NCI-H1417 treated with DMSO at 0.1 percent for 48 hours (cell line): ENCODE measurements around the gene ART5.
"Not testable (repeated sequence)": the region's sequence is repeated elsewhere in the genome, so short reads cannot be mapped to it uniquely, and the experiment has no call there.

Experiments used
- DNase-seq: peaks from one replicate; lab custom pipeline; 2025; lab: John Stamatoyannopoulos, UW

ART5 gene

DNA sequence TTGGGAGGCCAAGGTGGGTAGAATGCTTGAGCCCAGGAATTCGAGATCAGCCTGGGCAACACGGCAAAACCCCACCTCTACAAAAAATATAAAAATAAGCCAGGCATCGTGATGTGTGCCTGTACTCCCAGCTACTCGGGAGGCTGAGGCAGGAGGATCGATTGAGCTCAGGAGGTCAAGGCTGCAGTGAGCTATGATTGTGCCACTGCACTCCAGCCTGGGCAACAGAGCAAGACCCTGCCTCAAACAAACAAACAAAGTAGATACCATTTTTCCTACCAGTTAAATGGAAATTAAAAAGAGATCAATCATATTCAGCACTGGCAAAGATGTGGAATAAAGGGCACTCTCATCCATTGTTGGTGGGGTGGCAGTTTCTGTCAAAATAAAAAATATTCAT lies 15.5 kb upstream of the ART5 start:
- not testable (repeated sequence) for DNase-seq

DNA sequence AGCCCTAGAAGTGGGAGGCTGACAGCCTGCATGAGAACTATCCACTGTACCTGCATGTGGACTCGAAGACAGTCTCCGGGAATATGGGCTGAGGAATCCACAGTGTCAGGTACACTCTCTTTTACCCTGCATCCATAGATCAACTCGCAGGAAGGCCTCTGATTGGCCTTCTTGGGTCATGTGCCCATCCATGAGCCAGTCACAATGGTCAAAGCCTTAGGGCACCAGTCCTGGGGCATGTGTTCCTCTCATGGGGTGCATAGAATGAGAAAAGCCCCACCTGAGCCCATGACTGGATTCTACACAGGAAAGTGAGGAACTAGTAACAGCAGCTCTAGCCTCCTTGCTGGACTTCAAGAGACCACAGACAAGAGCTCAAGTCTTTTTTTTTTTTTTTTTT lies 13.8 kb upstream of the ART5 start:
- DNase-seq = no peak

DNA sequence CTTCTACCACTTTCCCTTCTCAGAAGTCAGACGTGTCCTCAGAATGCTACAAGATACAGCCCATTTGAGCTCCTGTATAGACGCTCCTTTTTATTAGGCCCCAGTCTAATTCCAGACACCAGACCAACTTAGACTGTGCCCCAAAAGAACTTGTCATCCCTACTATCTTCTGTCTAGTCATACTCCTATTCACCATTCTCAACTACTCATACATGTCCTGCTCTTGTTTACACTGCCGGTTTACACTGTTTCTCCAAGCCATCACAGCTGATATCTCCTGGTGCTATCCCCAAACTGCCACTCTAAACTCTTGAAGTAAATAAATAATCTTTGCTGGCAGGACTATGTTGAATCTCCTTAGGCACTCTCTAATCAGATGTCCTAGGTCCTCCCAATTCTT lies 10.7 kb upstream of the ART5 start:
- not testable (repeated sequence) for DNase-seq

DNA sequence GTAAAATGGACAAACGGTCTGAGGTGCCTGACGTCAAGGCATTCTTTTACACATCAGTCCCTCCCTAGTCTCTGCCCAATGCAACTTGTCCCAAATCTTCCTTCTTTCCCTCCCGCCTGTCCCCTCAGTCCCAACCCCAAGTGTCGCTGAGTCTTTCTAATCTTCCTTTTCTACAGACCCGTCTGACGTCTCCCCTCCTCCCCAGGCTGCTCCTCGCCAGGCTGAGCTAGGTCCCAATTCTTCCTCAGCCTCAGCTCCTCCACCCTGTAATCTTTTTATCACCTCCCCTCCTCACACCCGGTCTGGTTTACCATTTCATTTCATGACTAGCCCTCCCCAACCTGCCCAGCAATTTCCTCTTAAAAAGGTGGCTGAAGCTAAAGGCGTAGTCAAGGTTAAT lies 7.6 kb upstream of the ART5 start:
- not testable (repeated sequence) for DNase-seq

DNA sequence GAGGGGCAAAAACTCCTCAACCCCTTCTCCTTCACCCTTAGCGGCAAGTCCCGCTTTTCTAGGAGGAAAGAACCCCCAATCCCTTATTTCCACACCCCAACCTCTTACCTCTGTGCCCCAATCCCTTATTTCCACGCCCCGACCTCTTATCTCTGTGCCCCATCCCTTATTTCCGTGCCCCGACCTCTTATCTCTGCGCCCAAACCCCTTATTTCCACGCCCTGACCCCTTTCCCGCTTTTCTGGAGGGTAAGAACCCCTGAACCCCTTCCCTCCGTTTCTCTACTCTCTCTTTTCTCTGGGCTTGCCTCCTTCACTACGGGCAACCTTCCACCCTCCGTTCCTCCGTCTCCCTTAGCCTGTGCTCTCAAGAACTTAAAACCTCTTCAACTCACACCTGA lies 7.1 kb upstream of the ART5 start:
- not testable (repeated sequence) for DNase-seq

DNA sequence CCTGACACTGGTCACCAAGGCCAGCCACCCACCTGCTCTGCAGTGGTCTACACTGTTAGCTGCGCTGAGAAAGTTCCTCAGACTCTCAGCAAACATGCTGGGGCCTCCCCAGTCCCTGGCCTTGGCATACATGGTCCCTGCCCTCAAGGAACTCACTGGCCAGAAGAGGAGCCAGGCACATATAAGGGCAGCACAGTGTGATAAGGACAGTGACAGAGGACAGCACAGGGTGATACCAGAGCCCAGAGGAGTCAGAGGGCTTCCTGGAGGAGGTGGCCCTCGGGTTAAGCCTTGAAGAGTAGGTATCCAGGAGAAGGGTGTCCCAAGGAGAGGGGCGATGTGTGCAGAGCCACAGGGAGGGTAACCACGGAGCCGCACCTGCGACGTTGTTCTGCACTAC lies 3.8 kb upstream of the ART5 start:
- no peak for DNase-seq

DNA sequence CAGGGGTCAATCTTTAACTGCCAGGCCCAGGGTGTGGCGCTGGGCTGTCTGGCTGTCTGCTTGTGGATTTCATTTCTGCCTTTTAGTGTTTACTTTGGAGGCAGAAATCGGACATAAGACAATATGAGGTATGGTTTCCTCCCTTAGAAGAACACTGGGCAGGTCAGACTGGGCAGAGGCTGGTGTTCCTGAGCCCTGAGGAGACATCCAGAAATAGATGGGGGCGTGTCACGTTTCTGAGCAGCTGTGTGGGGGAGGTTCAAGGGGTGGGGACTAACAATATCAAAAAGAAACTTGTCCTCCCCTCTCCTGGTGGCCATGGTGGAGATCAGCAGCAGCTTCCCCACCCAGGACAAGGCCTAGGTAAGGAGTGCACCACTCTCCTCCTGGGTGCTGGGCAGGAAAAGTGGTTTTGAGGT lies 3.0 kb upstream of the ART5 start, which contains the start of gene ART1:
TSS of gene ART1 (plus strand) at position 312 of the 419 bp plus-strand sequence. CDS start 14,086 bp downstream, outside the sequence.
- DNase-seq = no peak

DNA sequence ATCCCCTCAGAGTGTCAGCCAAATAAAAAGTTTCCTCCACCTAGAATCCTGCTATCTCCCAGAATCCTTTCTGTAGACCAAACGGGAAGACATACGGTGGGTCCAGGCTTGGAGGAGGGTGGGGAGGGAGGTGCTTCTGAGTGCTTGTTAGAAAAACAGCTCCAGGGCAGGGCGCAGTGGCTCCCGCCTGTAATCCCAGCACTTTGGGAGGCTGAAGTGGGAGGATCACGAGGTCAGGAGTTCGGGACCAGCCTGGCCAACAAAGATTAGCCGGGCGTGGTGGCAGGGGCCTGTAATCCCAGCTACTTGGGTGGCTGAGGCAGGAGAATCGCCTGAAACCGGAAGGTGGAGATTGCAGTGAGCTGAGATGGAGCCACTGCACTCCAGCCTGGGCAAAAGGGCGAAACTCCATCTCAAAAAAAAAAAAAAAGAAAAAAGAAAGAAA lies 1.3 kb upstream of the ART5 start:
- not testable (repeated sequence) for DNase-seq

DNA sequence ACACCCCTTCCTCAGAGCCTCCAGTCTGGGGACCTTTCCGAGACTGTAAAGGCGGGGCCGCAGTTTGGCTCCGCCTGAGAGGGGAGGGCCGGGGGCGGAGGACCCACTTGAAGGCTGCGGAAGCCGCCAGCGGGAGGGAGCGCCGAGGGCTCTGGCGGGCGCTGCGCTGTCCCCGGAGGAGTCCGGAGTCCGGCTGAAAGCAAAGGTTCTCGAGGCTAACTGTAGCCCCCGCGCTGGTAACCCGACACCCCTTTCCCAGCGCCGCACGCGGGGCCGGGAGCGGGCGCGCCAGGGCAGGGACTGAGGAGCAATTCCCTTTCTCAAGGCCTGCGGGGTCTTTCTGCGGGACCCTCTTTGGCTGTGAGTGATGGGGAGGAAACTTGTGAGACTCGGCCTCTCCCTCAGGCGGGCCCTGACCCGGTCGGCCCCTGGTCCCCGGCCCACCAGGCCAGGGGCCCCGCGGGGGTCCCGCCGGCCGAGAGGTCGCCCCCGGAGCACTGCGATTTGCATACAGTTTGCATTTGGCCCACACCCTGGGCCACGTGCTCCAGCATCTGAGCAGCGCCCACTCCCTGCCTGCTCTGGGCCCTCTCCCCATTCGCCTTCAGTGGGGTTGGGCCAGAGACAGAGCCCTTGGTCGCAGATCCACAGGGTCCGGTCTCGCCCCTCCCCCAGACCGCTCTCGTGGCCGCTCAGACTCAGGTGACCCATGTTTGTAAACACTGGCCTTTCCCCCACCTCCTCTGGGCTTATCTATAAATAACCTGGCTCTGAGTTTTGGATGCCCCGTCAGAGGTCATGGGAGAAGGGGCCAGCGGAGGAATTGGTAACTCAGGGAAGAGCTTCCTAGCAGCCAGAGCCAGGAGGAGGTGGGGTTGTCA lies 519 bp upstream of the ART5 start:
- DNase-seq = peak; percentile 5

DNA sequence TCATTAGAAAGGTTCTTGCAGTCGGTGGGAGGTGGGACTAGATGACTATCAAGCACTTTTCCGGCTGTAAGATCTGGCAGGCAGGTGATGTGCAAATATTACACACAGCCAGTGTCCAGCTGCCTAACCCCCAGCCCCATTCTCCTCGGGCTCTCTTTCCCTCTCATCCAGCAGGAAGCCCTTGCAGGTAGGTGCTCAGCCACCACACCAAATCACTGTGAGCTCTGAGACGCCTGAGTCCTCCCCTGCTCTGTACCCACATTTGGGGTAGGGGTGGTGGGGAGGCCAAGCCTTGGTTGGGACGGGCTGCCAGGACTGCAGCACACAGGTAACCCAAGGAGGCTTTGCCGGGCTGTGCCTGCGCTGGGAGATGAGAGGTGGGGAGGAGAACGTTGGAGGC lies 601 bp downstream of the ART5 start:
- no peak for DNase-seq

DNA sequence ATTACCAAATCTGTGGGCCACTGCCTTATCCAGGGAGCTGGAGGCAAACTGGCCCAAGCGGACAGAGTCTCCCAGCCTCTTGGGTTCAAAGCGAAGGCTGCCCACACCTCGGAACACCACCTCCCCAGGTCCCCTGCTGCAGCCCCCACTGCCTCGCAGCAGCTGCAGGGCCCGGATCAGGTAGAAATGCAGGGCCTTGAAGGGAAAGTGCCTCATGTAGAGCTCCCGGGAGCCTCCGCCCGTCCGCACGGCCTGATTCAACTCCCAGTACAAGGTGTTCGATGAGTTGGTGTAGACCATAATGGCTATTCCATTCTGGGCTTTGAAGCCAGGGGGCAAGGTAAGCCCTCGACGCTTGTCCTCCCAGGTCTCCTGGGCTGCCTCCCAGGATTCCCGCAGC lies 2.0 kb downstream of the ART5 start:
- no peak for DNase-seq

DNA sequence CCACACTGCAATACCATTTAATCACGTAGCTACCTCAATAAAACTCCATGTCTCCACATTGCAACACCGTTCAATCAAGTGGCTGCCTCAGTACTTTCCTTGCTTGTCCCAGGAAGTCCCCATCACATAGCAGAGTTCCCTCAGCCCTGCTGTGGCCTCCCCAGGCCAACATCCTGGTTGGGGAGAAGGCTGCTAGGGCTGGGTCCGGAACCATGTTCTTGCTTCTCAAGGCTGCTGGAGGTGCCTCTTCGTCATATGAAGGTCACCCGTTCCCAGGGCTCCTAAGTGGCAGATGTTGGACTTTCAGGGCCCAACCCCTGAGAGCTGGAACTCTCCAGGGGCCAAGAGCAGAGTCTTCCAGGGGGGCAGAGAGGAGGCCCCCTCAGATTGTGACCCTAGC lies 3.3 kb downstream of the ART5 start:
- DNase-seq = no peak

DNA sequence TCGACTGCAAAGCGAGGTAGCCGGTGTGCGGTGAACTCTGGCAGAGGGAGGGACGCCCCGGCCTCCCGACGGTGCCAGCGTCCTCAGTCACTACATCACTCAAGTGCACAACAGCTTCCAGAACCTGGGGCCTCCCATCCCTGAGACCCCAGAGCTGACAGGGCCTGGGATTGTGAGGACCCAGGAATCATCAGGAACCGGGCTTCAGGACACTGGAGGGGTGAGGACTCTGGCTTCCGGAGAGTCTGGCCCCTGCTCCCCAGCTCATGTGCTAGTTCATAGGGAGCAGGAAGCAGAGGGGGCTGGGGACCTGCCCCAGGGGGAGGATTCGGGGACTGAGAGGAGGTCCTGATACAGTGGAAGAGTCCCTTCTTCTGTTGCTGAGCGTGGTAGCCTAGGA lies 4.6 kb downstream of the ART5 start:
- no peak for DNase-seq

DNA sequence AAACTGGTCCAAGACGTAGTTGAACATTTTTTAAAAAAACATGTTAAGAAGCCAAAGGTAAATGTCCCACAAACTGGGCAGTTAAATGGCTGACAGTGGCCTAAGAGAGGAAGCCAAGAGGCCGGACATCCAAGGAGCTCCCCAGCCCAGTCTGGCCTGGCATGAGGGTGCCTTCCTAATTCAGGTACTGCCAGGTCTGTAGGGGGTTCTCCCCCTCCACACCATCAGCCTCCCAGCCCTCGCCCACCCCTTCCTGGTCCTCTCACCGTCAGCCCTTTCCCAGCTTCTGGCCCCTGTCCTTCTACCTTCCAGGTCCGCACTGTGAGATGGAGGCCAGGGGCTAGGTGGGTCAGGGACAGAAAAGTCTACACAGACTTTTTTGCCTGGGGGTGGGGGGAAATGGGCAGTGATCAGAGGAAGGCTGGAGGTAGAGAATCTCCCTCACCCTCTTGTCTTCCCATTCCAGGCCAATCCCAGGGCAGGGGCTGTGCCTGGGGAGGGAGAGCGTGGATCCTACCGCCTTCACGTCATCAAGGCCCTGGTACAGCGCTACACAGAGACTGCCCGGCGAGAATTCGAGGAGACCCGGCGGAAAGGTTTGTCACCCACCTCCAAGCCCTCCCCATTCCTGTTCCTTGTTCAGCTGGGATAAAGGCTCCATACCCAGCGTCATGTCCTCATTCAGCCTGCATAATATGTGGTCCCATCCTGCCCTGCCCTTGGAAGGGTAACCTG lies 6.0 kb downstream of the ART5 start:
- DNase-seq = no peak

DNA sequence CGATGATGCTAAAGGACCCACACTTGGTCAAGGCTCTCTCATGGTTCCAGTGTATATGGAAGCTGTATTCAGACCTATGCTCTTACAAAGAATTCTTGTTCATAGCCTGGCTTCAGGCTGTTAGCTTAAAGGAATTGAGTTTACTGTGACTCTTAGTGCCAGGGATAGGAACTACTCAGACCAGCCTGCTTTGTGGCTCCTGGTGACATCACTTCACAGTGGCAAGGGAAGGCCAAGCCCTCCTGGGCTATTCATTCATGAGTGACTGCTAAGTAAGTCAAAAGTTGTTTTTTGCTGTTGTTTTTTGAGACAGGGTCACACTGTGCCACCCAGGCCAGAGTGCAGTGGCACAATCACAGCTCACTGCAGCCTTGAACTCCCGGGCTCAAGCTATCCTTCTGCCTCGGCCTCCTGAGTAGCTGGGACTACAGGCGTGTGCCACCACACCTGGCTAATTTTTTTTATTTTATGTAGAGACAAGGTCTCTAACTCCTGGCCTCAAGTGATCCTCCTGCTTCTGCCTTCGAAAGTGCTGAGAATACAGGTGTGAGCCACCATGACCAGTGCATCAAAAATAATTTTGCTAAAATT lies 9.6 kb downstream of the ART5 start:
- no peak for DNase-seq

DNA sequence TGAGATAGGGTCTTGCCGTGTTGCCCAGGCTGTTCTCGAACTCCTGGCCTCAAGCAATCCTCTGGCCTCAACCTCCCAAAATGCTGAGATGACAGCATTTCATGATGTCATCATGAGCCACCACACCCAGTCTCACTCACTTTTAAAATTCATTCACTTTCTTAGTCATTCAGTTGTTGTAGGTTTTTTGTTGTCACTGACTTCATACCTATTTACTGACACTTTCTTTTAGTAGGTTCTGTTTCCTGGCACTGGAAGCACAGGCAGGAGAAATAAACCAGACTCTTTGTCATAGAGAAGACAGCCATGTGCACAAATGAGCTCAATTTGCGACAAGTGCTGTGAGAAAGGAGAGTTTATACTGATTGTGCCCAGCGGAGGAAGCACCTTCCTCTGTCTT lies 10.5 kb downstream of the ART5 start:
- no peak for DNase-seq

DNA sequence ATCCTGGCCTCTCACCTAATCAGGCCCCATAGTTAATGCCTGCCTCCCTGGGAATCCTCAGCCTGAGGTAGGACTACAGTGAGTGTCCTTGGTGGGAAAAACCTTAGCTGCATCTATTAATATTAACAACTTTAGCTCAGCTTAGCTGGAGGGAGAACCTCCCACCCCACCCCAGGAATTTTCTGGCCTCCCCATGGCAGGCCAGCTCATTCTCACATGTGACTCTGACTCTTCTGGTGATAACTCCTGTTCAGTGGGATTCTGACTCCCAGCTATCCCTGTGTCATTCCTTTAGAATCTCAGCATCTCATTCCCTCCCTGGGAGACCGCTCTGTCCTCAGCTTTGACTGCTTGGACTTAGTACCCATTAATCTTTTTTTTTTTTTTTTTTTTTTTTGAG lies 14.5 kb downstream of the ART5 start:
- no peak for DNase-seq

DNA sequence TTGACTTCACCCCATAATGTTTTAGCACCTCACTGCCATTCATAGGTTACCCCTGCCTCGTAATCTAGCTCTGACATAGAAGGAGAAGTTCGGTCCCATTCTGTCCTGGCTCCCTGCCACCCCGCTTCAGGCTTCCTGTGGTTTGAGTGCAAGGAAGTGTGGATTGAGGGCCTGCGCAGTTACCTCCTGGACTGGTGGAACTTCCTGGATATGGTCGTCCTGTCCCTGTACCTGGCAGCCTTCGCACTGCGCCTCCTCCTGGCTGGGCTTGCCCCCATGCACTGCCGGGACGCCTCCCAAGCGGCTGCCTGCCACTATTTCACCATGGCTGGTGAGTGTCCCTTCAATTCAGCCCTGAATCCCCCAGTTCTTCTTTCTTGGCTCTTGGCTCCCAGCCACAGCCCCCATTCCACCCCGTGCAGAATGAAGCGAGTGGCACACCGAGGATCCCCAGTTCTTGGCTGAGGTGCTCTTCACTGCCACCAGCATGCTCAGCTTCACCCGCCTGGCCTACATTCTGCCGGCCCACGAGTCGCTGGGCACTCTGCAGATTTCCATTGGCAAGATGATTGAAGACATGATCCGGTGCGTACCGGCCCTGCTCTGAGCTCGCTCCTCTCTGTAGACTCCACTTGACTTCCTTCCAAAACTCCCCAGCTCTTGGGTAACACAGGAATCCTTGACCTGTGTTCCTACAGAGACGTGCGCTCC lies 15.4 kb downstream of the ART5 start:
- DNase-seq = no peak

DNA sequence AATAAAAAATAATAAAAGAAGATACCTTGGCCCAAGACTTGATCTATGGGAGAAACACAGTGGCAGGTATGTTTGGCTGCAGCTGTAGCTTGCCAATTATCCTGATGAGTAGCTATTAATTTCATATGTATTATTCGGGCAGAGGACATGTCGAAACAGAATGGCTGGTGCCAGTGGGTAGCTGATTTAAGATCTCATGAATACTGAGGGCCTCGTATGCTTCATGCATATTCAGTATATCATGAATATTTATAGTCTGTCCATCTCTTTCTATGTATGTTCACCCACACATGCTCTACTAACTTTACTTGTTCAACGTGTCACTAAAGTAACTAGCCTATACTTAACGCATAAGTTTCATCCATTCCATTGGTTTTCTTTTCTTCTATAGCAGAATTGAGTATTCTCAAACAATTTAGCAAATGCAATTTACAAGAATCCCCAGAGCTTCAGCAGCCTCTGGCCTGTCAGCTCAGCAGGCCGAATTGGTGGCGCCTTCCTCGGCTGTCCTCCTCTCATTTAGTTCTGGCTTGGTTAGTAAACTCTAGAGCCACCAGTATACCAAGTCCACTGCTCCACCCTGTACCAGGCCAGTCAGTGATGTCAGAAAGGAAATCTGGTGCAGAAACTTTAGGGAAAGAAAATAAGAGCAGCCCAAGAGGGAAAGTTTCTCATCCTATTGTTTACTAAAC lies 17.9 kb downstream of the ART5 start:
- no peak for DNase-seq

DNA sequence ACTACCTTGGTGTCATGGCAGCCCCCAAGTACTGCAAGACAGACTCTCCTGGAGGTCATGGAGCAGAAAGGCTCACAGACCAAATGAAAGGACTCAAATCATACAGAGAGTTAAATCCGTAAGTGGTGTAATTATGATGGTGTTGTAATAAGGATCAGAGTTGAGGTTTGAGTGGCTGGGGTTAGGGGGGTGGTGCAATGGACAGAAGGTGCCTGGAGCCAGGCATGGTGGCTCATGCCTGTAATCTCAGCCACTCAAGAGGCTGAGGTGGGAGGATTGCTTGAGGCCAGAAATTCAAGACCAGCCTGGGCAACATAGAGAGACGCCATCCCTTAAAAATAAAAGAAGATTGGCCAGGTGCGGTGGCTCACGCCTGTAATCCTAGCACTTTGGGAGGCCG lies 18.7 kb downstream of the ART5 start:
- no peak for DNase-seq

DNA sequence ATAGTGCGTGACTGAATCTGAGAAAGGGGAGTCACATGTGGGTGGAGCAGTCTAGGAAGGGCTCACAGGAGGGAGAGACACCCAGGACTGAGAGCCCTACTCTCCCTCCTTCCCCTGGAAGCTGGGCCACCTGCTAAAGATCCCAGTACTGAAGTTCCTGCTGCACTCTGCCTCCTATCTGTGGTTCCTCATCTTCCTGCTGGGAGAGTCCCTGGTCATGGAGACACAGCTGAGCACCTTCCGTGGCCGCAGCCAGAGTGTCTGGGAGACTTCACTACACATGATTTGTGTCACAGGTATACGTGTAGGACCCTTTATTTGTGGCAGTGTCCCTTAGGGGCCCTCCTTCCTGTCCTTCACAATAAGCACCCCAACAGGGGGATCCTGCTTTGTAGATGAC lies 19.3 kb downstream of the ART5 start:
- no peak for DNase-seq

DNA sequence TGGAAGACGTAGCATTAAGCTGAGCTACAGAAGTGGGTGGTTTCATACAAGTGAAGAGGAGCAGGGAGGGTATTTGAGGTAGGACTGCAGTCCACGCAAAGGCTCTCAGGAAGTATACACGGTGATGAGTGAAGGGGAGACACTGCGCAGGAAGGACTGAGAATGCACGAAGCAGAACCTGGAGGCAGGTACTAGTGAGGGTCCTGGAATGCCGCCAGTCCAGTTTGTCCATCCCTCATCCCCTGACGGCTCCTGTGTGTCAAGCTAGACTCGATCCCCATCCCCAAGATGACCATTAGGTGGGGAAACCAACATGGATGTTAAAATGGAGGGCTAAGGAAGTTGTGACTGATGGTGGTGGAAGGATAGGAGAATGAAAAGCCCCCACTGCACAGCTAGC lies 23.8 kb downstream of the ART5 start:
- DNase-seq = no peak
